SJSA1 (cell line): ENCODE results near the gene NFATC3. TPM values are rescaled to one million over a fixed set of nuclear protein-coding genes. Genes with fewer than 3 reads are reported as not detected.
"Not testable (repeated sequence)": the region's sequence is repeated elsewhere in the genome, so short reads cannot be mapped to it uniquely, and the experiment has no call there.

Experiments used
- DNase-seq, 2 experiments: peaks; one replicate each; pipeline ENCODE4 v3.0.0-alpha.2; 2015 to 2020; ENCODE audit warnings: low spot score in 2 of 2, low read depth in 1 of 2
- H3K27ac ChIP-seq: fragments of 250-450 bp; sonication (Bioruptor Pico); 2 replicates; pipeline ENCODE4 v1.5.1; 2020; ENCODE audit warnings: mild to moderate bottlenecking, moderate library complexity
- H3K27me3 ChIP-seq: fragments of 250-450 bp; sonication (Bioruptor Pico); replicated peaks from 2 replicates; pipeline ENCODE4 v1.5.1; 2020; ENCODE audit warnings: mild to moderate bottlenecking, moderate library complexity
- H3K36me3 ChIP-seq: fragments of 250-450 bp; sonication (Bioruptor Pico); 2 replicates; pipeline ENCODE4 v1.5.1; 2020; ENCODE audit warnings: mild to moderate bottlenecking
- H3K4me1 ChIP-seq: fragments of 250-450 bp; sonication (Bioruptor Pico); replicated peaks from 2 replicates; pipeline ENCODE4 v1.6.1; 2021; ENCODE audit warnings: mild to moderate bottlenecking
- H3K4me3 ChIP-seq: fragments of 250-450 bp; sonication (Bioruptor Pico); 2 replicates; pipeline ENCODE4 v1.5.1; 2020; ENCODE audit warnings: mild to moderate bottlenecking
- H3K9me3 ChIP-seq: fragments of 250-450 bp; sonication (Bioruptor Pico); replicated peaks from 2 replicates; pipeline ENCODE4 v1.5.1; 2020; ENCODE audit warnings: mild to moderate bottlenecking
- total RNA-seq: library from RNA; depleted of rRNA; stranded (reverse); fragments of >200 nt; shearing (Covaris generic); gene quantifications from 2 replicates; pipeline ENCODE4 v1.2.3, GENCODE V29; 2014

NFATC3 gene
- total RNA-seq, 1 experiment from 2014 or later, result 33.8 TPM

DNA sequence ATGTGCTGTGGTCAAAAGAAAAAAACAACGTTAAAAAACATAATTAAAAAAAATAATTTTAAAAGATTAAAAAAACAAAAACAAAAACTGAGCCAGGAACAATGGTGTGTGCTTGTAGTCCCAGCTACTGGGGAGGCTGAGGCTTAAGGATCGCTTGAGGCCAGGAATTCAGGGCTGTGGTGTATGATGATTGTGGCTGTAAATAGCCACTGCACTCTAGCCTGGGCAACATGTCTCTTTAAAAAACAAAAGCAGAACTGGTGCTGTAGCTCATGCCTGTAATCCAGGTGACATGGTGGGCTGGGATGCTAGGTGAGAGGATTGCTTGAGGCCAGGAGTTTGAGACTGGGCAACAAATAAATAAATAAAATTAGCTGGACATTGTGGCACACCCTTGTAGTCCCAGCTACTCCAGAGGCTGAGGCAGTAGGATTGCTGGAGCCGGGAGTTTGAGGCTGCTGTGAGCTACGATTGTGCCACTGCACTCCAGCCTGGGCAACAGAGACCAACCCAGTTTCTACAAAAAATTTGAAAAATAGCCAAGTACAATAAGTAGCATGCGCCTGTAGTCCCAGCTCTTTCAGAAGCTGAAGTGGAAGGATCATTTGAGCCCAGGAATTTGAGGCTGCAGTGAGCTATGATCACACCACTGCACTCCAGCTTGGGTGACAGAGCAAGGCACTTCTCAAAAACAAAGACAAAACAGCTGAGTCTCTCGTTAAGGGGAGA is 43.6 kb downstream of the NFATC3 start:
- Histone ChIP-seq H3K4me3 (no peak overlapping the region), H3K27ac (no peak overlapping the region), H3K36me3 (peaks cover 9% of the 10 kb centered on the region; the same call in 1 of the 2 replicates), H3K4me1 (no peaks in the 10 kb centered on the region), H3K27me3 (no peaks in the 10 kb centered on the region), H3K9me3 (no peaks in the 10 kb centered on the region)
- no peak for DNase-seq

DNA sequence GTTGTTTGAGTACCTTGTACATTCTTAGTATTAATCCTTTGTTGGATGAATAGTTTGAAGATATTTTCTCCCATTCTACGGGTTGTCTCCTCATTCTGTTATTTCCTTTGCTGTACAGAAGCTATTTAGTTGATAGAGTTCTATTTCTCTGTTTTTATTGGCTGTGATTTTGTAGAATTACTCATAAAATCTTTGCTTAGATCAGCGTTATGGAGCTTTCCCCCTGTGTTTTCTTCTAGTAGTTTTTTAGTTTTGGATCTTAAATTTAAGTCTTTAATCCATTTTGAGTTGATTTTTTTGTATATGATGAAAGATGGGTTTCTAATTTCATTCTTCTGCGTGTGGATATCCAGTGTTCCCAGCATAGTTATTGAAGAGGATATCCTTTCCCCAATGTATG is 45.4 kb downstream of the NFATC3 start:
- Histone ChIP-seq H3K27ac (no peak overlapping the region), H3K27me3 (no peaks in the 10 kb centered on the region), H3K36me3 (peaks cover 9% of the 10 kb centered on the region; the same call in 1 of the 2 replicates), H3K9me3 (no peaks in the 10 kb centered on the region), H3K4me3 (no peak overlapping the region), H3K4me1 (no peaks in the 10 kb centered on the region)
- no peak for DNase-seq

DNA sequence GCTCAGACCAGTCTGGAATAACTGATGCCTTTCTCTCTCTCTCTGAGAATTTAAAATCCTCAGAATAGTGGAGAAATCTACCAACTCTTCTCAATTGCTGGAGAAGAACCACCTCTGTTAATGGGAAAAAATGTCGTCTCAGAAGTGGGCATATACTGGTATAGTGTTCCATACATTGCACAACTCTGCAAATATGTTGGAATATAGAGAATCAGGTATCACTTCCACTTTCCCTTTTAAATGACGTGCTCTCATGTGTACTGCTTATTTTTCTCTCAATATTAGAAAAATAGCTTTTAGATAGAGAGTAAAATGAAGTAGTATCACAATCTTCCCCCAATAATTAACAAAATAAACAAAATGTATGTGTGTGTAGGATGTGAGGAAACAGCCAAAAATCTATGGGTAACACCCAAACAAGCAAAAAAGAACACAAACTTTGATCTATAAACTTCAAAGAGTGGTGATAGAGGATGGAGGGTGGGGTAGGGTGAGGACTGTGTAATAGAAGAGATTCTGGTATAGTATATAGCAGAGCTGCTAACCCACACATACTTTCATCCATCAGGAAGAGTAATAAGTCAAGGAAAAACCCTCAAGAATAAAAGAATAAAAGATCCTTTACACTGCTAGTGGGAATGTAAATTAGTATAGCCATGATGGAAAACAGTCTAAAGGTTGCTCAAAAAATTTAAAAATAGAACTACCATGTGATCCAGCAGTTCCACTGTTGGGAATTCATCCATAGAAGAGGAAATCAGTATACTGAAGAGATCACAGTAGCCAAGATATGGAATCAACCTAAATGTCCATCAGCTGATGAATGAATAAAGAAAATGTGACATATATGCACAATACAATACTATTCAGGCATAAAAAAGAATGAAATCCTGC is 46.9 kb downstream of the NFATC3 start:
- Histone ChIP-seq H3K4me3 (no peak overlapping the region), H3K36me3 (no peaks in the 10 kb centered on the region), H3K27ac (no peak overlapping the region), H3K27me3 (no peaks in the 10 kb centered on the region), H3K9me3 (no peaks in the 10 kb centered on the region), H3K4me1 (no peaks in the 10 kb centered on the region)
- no peak for DNase-seq

DNA sequence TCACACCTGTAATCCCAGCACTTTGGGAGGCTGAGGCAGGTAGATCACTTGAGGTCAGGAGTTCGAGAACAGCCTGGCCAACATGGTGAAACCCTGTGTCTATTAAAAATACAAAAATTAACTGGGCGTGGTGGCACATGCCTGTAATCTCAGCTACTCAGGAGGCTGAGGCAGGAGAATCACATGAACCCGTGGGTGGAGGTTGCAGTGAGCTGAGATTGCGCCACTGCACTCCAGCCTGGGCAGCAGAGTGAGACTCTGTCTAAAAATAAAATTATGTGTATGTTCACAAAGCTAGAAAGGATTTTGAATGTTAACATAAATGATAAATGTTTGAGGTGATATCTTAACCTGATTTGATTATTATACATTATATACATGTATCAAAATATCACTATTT is 47.8 kb downstream of the NFATC3 start:
- not testable (repeated sequence) for H3K4me3 ChIP-seq, H3K9me3 ChIP-seq, DNase-seq, H3K27ac ChIP-seq, H3K4me1 ChIP-seq, H3K36me3 ChIP-seq, H3K27me3 ChIP-seq

DNA sequence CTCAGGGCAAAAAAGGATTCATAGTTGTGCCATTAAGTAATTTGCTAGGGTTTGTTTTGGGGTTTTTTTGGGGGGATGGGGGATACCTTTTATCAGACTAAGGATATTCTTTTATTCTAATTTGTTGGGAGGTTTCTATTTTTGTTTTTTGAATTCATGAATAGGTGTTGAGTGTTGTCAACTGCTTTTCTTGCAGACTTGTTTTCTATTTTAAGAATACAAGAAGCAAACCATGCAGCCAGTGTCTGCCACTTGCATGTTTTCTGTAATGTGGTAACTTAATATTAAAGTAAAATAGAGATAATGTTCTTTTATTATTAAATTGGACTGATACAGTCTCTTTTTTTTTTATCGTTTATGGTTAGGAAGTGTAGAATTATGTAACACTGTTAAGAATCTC is 49.5 kb downstream of the NFATC3 start:
- Histone ChIP-seq H3K27me3 (no peaks in the 10 kb centered on the region), H3K4me1 (no peaks in the 10 kb centered on the region), H3K9me3 (no peaks in the 10 kb centered on the region), H3K4me3 (no peak overlapping the region), H3K36me3 (peaks cover 4% of the 10 kb centered on the region), H3K27ac (no peak overlapping the region)
- DNase-seq, result no peak

DNA sequence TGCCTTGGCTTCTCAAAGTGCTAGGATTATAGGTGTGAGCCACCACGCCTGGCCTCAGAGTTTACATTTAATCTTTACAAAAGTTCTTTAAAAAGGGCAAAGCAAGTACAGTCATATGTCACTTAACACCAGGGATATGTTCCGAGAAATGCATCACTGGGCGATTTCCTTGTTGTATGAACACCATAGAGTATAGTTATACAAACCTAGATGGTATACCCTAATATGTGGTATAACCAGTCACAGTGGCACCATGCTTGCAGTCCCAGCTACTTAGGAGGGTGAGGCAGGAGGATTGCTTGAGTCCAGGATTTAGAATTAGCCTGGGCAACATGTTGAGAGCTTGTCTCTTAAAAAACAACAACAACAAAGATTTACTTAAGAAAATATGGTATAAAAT is 51.3 kb downstream of the NFATC3 start:
- no peak overlapping the region for H3K27ac ChIP-seq
- peaks cover 5% of the 10 kb centered on the region for H3K4me1 ChIP-seq
- H3K36me3 ChIP-seq, result peaks cover 9% of the 10 kb centered on the region
- no peak overlapping the region for H3K4me3 ChIP-seq
- no peaks in the 10 kb centered on the region for H3K27me3 ChIP-seq
- H3K9me3 ChIP-seq, result no peaks in the 10 kb centered on the region
- no peak for DNase-seq

DNA sequence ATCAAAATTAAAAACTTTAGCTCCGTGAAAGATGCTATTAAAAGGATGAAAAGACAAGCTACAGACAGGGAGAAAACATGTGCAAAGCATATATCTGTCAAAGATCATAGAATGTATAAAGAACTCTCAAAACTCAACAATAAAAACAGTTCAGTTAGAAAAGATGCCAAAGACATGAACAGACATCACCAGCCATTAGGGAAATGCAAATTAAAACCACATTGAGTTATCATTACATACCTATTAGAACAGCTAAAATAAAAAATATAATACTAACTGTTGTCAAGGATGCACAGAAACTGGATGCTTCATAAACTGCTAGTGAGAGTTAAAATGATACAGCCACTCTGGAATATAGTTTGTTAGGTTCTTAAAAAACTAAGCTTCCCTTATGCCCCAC is 58.8 kb downstream of the NFATC3 start:
- peaks cover 17% of the 10 kb centered on the region for H3K4me1 ChIP-seq
- DNase-seq, result no peak
- H3K27ac ChIP-seq, result no peak overlapping the region
- H3K9me3 ChIP-seq, result no peaks in the 10 kb centered on the region; the same call in 1 of the 2 replicates
- H3K27me3 ChIP-seq, result no peaks in the 10 kb centered on the region
- H3K4me3 ChIP-seq, result no peak overlapping the region
- H3K36me3 ChIP-seq, result peaks cover 7% of the 10 kb centered on the region; the same call in 1 of the 2 replicates

DNA sequence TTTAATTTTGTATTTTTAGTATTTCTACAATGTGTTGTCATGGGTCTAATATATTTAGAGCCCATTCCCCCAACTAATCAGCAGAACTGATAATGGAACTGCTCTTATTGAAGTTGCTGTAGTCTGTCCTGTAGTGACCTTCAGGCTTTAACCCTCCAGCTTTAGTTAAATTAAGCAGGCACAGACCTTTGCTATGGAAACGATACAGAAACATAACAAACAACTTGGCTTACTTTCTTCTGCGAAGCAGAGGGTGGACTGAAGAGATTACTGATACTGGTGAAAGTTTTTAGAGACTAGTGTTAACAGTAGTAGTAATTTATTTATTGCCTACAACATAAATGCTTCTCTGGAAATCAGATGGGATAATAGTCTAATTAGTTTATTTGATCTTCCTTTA is 61.4 kb downstream of the NFATC3 start:
- no peaks in the 10 kb centered on the region for H3K27me3 ChIP-seq
- no peaks in the 10 kb centered on the region; the same call in 1 of the 2 replicates for H3K9me3 ChIP-seq
- no peak for DNase-seq

DNA sequence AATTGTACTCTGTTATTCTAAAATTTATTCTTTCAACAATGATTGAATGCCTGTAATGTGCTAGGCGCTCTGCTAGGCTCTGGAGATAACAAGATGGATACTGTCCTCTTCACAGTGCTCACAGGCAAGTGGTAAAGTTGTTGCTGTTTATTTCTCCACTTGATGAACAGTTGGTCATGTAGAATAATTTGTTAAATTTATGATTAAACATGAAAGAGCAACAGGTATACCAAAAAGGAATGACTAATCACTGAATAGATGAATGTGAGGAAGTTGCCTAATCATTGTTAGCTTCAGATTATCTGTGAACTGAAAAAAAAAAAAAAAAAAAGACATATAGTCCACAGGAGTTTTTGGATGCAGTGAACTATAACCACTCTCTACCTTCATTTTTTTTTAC is 62.3 kb downstream of the NFATC3 start:
- no peak overlapping the region for H3K27ac ChIP-seq
- no peak for DNase-seq
- H3K4me3 ChIP-seq, result no peak overlapping the region
- H3K4me1 ChIP-seq, result peaks cover 3% of the 10 kb centered on the region
- 0 out of 2 replicates have a peak, but pooled peaks cover 2% of the 10 kb centered on the region for H3K36me3 ChIP-seq
- no peaks in the 10 kb centered on the region for H3K27me3 ChIP-seq
- H3K9me3 ChIP-seq, result no peaks in the 10 kb centered on the region

More for the DNA sequence above, 61.4 kb downstream of the NFATC3 start:
- H3K4me3 ChIP-seq, result no peak overlapping the region
- 0 out of 2 replicates have a peak, but pooled peaks cover 2% of the 10 kb centered on the region for H3K36me3 ChIP-seq
- peaks cover 12% of the 10 kb centered on the region for H3K4me1 ChIP-seq
- no peak overlapping the region for H3K27ac ChIP-seq

DNA sequence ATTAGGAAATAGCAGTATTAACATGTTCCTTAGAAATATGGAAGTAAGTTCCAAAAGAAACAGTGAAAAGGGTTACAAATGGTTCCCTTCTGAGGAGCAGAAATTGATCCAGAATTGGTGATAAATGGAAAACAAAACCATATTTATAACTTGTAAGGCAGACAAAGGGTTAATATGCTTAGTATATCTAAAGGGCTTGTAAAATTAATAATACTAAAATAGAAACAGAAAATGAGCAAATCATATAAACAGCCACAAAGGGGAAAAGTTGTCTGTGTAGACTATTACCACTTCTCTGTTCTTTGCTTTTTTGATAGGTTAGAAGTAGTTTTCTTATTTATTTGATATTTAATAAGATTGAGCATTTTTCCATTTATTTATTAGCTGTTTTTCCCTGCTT is 64.4 kb downstream of the NFATC3 start:
- Histone ChIP-seq H3K27me3 (no peaks in the 10 kb centered on the region), H3K4me3 (no peak overlapping the region), H3K4me1 (no peaks in the 10 kb centered on the region), H3K36me3 (0 out of 2 replicates have a peak, but pooled peaks cover 2% of the 10 kb centered on the region), H3K27ac (no peak overlapping the region), H3K9me3 (no peaks in the 10 kb centered on the region)
- no peak for DNase-seq

DNA sequence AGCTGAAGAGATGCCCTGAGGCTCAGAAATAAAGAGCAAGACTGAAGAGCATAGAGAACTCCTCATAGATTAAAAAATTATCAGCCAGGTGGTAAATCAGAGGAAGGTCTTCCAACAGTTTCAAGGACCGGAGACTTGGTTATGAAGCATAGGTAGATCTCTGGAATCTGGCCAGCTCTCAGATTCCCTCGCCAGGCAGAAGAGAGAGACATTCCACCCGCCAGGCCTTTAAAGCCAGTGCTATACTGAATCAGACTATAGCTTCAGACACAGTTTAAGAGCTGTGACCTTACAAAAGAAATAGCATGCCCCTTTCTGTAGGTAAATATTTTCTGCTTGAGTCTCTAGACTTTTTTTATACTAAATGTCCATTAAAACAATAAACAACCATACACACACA is 70.3 kb downstream of the NFATC3 start:
- no peaks in the 10 kb centered on the region for H3K9me3 ChIP-seq
- DNase-seq, result no peak
- no peak overlapping the region for H3K27ac ChIP-seq
- no peak overlapping the region for H3K4me3 ChIP-seq
- no peaks in the 10 kb centered on the region for H3K27me3 ChIP-seq
- H3K36me3 ChIP-seq, result peaks cover 19% of the 10 kb centered on the region
- peaks cover 5% of the 10 kb centered on the region for H3K4me1 ChIP-seq

DNA sequence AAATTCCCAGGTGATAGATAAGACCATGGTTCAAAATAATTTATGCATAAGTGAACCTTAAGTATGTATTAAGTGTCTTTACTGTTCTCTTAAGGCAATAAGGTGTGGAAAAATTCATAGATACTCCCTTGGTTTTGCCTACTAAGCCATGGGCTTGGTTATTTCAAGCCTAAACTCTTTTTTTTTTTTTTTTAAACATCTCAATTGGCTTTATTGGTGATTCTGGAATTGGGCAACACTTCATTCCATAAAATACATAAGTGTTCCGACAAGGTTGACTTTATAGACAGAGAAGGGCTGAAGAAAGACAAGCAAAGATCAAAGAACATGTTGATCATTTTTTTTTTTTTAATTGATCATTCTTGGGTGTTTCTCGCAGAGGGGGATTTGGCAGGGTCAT is 77.2 kb downstream of the NFATC3 start:
- no peaks in the 10 kb centered on the region for H3K27me3 ChIP-seq
- H3K36me3 ChIP-seq, result peaks cover 28% of the 10 kb centered on the region
- DNase-seq, result no peak
- H3K9me3 ChIP-seq, result no peaks in the 10 kb centered on the region
- no peak overlapping the region for H3K27ac ChIP-seq
- no peak overlapping the region for H3K4me3 ChIP-seq
- no peaks in the 10 kb centered on the region; the same call in 1 of the 2 replicates for H3K4me1 ChIP-seq

DNA sequence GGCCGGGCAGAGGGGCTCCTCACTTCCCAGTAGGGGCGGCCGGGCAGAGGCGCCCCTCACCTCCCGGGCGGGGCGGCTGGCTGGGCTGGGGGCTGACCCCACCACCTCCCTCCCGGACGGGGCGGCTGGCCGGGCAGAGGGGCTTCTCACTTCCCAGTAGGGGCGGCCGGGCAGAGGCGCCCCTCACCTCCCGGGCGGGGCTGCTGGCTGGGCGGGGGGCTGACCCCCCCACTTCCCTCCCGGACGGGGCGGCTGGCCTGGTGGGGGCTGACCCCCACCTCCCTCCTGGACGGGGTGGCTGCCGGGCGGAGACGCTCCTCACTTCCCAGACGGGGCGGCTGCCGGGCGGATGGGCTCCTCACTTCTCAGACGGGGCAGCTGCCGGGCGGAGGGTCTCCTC is 78.1 kb downstream of the NFATC3 start:
- H3K4me1 ChIP-seq, H3K4me3 ChIP-seq, H3K27ac ChIP-seq, DNase-seq, H3K9me3 ChIP-seq, H3K27me3 ChIP-seq: not testable (repeated sequence)
- H3K36me3 ChIP-seq, result peaks cover 26% of the 10 kb centered on the region

DNA sequence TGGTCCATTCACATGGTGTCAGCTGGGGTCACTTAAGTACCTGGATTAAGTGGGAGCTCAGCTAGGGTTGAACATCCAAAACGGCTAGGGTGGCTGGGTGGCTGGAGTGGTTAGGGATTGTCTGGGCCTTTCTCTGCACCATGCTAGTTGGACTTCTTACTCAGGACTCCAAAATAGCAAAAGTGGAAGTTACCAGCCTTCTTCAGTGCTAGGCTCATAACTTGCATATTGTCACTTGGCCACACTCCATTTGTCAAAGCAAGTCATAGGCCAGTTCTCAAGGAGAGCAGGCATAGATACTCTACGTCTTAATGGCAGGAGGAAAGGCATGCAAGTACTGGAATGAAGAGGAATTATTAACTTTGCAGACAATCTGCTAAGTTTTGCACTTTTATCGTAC is 81.1 kb downstream of the NFATC3 start:
- Histone ChIP-seq H3K4me1 (no peaks in the 10 kb centered on the region), H3K27me3 (no peaks in the 10 kb centered on the region), H3K9me3 (no peaks in the 10 kb centered on the region), H3K4me3 (no peak overlapping the region), H3K36me3 (peaks cover 17% of the 10 kb centered on the region), H3K27ac (no peak overlapping the region)
- DNase-seq, result no peak
